Liver (tissue), 9 donors: ENCODE results near the gene EFNA3. TPM values are rescaled to one million over a fixed set of nuclear protein-coding genes. Genes with fewer than 3 reads are reported as not detected.

Experiments
- DNase-seq: peaks from one replicate; pipeline ENCODE4 v3.0.0-alpha.2; 2017; ENCODE audit warnings: low spot score
- H3K27ac ChIP-seq, 2 donors: one replicate each; pipeline ENCODE4 v1.7.0; 2013; ENCODE audit warnings: inconsistent platforms in 2 of 2, low read length in 2 of 2, control low read depth in 1 of 2, low read depth in 1 of 2, mild to moderate bottlenecking in 1 of 2
- H3K27me3 ChIP-seq, 4 donors: one replicate each; pipeline versions ENCODE4 v1.6.1 to v1.7.0; 2013; ENCODE audit warnings: low read length in 3 of 4, inconsistent platforms in 1 of 4, mild to moderate bottlenecking in 1 of 4, moderate library complexity in 1 of 4; ENCODE audit not compliant: control insufficient read depth in 4 of 4, insufficient read depth in 4 of 4
- H3K36me3 ChIP-seq, 4 donors: one replicate each; pipeline versions ENCODE4 v1.6.1 to v1.7.0; 2013; ENCODE audit warnings: low read length in 3 of 4, mild to moderate bottlenecking in 3 of 4, low read depth in 1 of 4, moderate library complexity in 1 of 4; ENCODE audit not compliant: control insufficient read depth in 4 of 4, insufficient read depth in 3 of 4
- H3K4me1 ChIP-seq, 4 donors: one replicate each; pipeline versions ENCODE4 v1.6.1 to v1.7.0; 2013; ENCODE audit warnings: low read length in 3 of 4, mild to moderate bottlenecking in 3 of 4, moderate library complexity in 1 of 4; ENCODE audit not compliant: control insufficient read depth in 4 of 4, insufficient read depth in 4 of 4
- H3K4me3 ChIP-seq, 3 donors: one replicate each; pipeline versions ENCODE4 v1.6.1 to v1.7.0; 2013; ENCODE audit warnings: low read length in 3 of 3, control low read depth in 1 of 3, low read depth in 1 of 3, mild to moderate bottlenecking in 1 of 3
- H3K9ac ChIP-seq, 2 donors: one replicate each; pipeline ENCODE4 v1.7.0; 2013; ENCODE audit warnings: low read length in 2 of 2, mild to moderate bottlenecking in 2 of 2, moderate library complexity in 2 of 2, control low read depth in 1 of 2, low read depth in 1 of 2
- H3K9me3 ChIP-seq, 4 donors: one replicate each; pipeline versions ENCODE4 v1.6.1 to v1.7.0; 2013; ENCODE audit warnings: low read length in 3 of 4; ENCODE audit not compliant: control insufficient read depth in 4 of 4
- ATF3 ChIP-seq: IDR thresholded peaks from 2 replicates; pipeline ENCODE4 v1.6.1; 2016; ENCODE audit warnings: antibody characterized with exemption
- CTCF ChIP-seq: fragments of 150-350 bp; IDR thresholded peaks from 2 replicates; pipeline ENCODE4 v1.5.1; 2017; ENCODE audit warnings: improper control_type of control experiment, low read depth, low read length; ENCODE audit not compliant: missing input control
- EGR1 ChIP-seq, 2 donors: IDR thresholded peaks; 2 replicates each; pipeline ENCODE4 v1.6.1; 2016 to 2018; ENCODE audit warnings: antibody characterized with exemption in 2 of 2, low read depth in 2 of 2
- FOXA1 ChIP-seq: IDR thresholded peaks from 2 replicates; pipeline ENCODE4 v1.6.1; 2016; ENCODE audit warnings: antibody characterized with exemption
- FOXA2 ChIP-seq: IDR thresholded peaks from 2 replicates; pipeline ENCODE4 v1.6.1; 2016; ENCODE audit warnings: antibody characterized with exemption
- GABPA ChIP-seq, 2 donors: IDR thresholded peaks in 1 of 2; conservative IDR thresholded peaks in 1 of 2; 2 replicates each; pipeline ENCODE4 v1.6.1; 2016; ENCODE audit warnings: antibody characterized with exemption in 2 of 2, mild to moderate bottlenecking in 1 of 2, moderate library complexity in 1 of 2
- HNF4A ChIP-seq, 2 donors: conservative IDR thresholded peaks; 2 replicates each; pipeline ENCODE4 v1.6.1; 2016; ENCODE audit warnings: antibody characterized with exemption in 2 of 2, mild to moderate bottlenecking in 2 of 2
- HNF4G ChIP-seq: IDR thresholded peaks from 2 replicates; pipeline ENCODE4 v1.6.1; 2016; ENCODE audit warnings: antibody characterized with exemption
- JUND ChIP-seq, 2 donors: IDR thresholded peaks; 2 replicates each; pipeline ENCODE4 v1.6.1; 2016; ENCODE audit warnings: antibody characterized with exemption in 2 of 2
- MAX ChIP-seq: IDR thresholded peaks from 2 replicates; pipeline ENCODE4 v1.6.1; 2016; ENCODE audit warnings: antibody characterized with exemption
- NR2F2 ChIP-seq: IDR thresholded peaks from 2 replicates; pipeline ENCODE4 v1.6.1; 2016; ENCODE audit warnings: antibody characterized with exemption
- RAD21 ChIP-seq, 2 donors: IDR thresholded peaks; 2 replicates each; pipeline ENCODE4 v1.6.1; 2016; ENCODE audit warnings: antibody characterized with exemption in 2 of 2, mild to moderate bottlenecking in 2 of 2
- REST ChIP-seq: IDR thresholded peaks from 2 replicates; pipeline ENCODE4 v1.6.1; 2016; ENCODE audit warnings: antibody characterized with exemption, mild to moderate bottlenecking
- RXRA ChIP-seq, 2 donors: IDR thresholded peaks; 2 replicates each; pipeline ENCODE4 v1.6.1; 2017 to 2018; ENCODE audit warnings: antibody characterized with exemption in 2 of 2, mild to moderate bottlenecking in 1 of 2
- SP1 ChIP-seq: IDR thresholded peaks from 2 replicates; pipeline ENCODE4 v1.6.1; 2018; ENCODE audit warnings: antibody characterized with exemption, mild to moderate bottlenecking
- YY1 ChIP-seq: IDR thresholded peaks from 2 replicates; pipeline ENCODE4 v1.6.1; 2016; ENCODE audit warnings: antibody characterized with exemption, mild to moderate bottlenecking
- ZBTB33 ChIP-seq: IDR thresholded peaks from 2 replicates; pipeline ENCODE4 v1.6.1; 2016; ENCODE audit warnings: antibody characterized with exemption
- WGBS: extraction: QIAGEN DNeasy Blood & Tissue Kit; methylation state at CpG from one replicate; pipeline ENCODE4 v1.1.7; 2013; 5-methylcytosine and 5-hydroxymethylcytosine counted together
- polyA plus RNA-seq, 2 donors: library from polyadenylated mRNA; stranded (reverse) in 1 of 2; unstranded in 1 of 2; fragments of 200-250 nt in 1 of 2; fragments of >200 nt in 1 of 2; fragmentation: Nextera tagmentation in 1 of 2; extraction: Ambion mirVana in 1 of 2; gene quantifications; one replicate each; pipeline versions ENCODE4 v1.2.1 to v1.2.3, GENCODE V29; 2013 to 2015
- total RNA-seq, 2 donors: library from RNA; depleted of rRNA; stranded (reverse); fragments of >200 nt; gene quantifications; one replicate each; pipeline ENCODE4 v1.2.3, GENCODE V29; 2014
- donor health status: healthy.
- donor health status: healthy.
- donor health status: healthy.
- donor health status: healthy.
- donor health status: healthy.

EFNA3 gene
- total and polyA plus RNA-seq, 4 donors: 0.47 to 3.7 (median 1.1) TPM

- no peaks in the 10 kb centered on the region for H3K36me3 ChIP-seq
- no peak for TF ChIP-seq SP1
- no peak for TF ChIP-seq ATF3
- TF ChIP-seq JUND (IDR thresholded peaks at IDR 0.05): no peak
- no peak for TF ChIP-seq FOXA1
- 2% methylated on average over 68 of the region's 68 CpGs for WGBS
- H3K27me3 ChIP-seq: peaks cover 0 to 21% (median 8%) of the 10 kb centered on the region in 4 donors
- no peak overlapping the region for H3K9ac ChIP-seq
- no peak for DNase-seq
- H3K4me3 ChIP-seq: peak overlapping the region in 1 of 3 donors; percentile 21
- no peaks in the 10 kb centered on the region for H3K9me3 ChIP-seq
- no peak overlapping the region for H3K27ac ChIP-seq
- H3K4me1 ChIP-seq: peaks cover 21 to 59% (median 43%) of the 10 kb centered on the region in 4 donors
These were observed 3.0 kb downstream of the EFNA3 start for GRCh38 chr1:155081472-155082300.

GRCh38 chr1:155082301-155083051 lies 3.8 kb downstream of the EFNA3 start:
- H3K27ac ChIP-seq: no peak overlapping the region
- 9% methylated on average over 36 of the region's 36 CpGs for WGBS

More at GRCh38 chr1:155082301-155083051, 3.8 kb downstream of the EFNA3 start:
- H3K36me3 ChIP-seq: no peaks in the 10 kb centered on the region
- TF ChIP-seq GABPA (IDR thresholded peaks at IDR 0.05 in 1 of 2, conservative IDR thresholded peaks at IDR 0.05 in 1 of 2) (no peak), ATF3 (no peak), REST (no peak), EGR1 (IDR thresholded peaks at IDR 0.05; ENCODE audit: low read depth in 2 of 2) (no peak), ZBTB33 (no peak), RAD21 (IDR thresholded peaks at IDR 0.05) (no peak), FOXA2 (no peak), RXRA (IDR thresholded peaks at IDR 0.05) (no peak), HNF4A (conservative IDR thresholded peaks at IDR 0.05) (no peak), HNF4G (no peak), JUND (IDR thresholded peaks at IDR 0.05) (no peak), SP1 (no peak), MAX (no peak), FOXA1 (no peak), CTCF (no peak), YY1 (no peak), NR2F2 (no peak)
- H3K27me3 ChIP-seq: peaks cover 0 to 21% (median 8%) of the 10 kb centered on the region in 4 donors
- H3K9ac ChIP-seq: no peak overlapping the region
- no peaks in the 10 kb centered on the region for H3K9me3 ChIP-seq
- H3K4me3 ChIP-seq: peak overlapping the region in 1 of 3 donors; percentile 21
- peaks cover 21 to 59% (median 43%) of the 10 kb centered on the region in 4 donors for H3K4me1 ChIP-seq
- no peak for DNase-seq
